Measurements from ENCODE around the gene TCHH.
A peak's percentile ranks its signal among the peaks of the same experiment; 100 is the strongest.
"Not testable (repeated sequence)": the region's sequence is repeated elsewhere in the genome, so short reads cannot be mapped to it uniquely, and the experiment has no call there.

The TCHH gene

DNA sequence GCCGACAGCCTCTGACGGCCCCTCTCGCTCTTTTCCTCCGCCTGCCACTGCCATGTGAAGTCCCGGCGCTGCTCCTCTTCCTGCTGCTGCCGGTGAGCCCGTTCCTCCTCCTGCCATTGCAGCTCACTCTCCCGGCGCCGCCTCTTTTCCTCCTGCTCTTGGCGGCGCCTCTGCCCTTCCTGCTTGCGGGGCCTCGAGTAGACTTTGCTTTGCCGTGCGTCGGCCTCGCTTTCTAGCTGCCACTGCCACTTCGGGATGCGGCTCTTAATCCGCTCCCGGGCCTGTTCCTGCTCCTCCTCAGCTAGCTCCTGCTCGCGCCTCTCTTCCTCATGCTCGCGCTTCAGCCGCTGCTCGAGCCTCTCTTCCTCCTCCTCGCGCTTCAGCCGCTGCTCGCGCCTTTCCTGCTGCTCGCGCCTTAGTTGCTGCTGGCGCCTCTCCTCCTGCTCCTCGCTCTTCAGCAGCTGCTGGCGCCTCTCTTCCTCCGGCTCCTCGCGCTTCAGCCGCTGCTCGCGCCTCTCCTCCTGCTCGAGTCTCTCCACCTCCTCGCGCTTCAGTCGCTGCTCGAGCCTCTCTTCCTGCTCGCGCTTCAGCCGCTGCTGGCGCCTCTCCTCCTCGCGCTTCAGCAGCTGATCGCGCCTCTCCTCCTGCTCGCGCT, 4.3 kb downstream of the TCHH start:
- no peak for DNase-seq

DNA sequence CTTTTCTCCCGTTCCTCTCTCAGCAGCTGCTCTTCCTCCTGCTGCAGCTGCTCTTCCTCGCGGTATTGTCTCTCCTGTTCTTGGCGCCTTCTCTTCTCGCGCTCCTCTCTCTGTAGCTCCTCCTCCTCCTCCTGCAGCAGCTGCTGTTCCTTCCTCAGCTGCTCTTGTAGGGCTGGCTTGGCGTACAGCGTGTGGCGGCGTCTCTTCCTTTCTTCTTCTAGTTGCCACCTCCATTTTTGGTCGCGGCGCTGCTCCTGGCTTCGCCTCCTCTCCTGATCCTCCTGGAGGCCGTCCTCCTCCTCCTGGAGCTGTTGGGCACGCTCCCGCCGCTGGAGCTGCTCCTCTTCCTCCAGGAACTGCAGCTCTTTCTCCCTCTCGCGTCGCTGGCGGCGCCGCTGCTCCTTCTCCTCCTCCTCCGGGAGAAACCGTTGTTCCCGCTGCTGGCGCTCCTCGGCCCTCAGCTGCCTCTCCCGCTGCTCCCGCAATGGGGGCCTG, 4.8 kb downstream of the TCHH start:
- DNase-seq: peak; percentile 46

DNA sequence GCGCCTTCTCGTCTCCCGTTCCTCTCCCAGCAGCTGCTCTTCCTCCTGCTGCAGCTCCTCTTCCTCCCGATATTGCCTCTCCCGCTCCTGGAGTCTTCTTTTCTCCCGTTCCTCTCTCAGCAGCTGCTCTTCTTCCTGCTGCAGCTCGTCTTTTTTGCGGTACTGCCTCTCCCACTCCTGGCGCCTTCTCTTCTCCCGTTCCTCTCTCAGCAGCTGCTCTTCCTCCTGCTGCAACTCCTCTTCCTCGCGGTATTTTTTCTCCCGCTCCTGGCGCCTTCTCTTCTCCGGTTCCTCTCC, 5.3 kb downstream of the TCHH start:
- DNase-seq: no peak

DNA sequence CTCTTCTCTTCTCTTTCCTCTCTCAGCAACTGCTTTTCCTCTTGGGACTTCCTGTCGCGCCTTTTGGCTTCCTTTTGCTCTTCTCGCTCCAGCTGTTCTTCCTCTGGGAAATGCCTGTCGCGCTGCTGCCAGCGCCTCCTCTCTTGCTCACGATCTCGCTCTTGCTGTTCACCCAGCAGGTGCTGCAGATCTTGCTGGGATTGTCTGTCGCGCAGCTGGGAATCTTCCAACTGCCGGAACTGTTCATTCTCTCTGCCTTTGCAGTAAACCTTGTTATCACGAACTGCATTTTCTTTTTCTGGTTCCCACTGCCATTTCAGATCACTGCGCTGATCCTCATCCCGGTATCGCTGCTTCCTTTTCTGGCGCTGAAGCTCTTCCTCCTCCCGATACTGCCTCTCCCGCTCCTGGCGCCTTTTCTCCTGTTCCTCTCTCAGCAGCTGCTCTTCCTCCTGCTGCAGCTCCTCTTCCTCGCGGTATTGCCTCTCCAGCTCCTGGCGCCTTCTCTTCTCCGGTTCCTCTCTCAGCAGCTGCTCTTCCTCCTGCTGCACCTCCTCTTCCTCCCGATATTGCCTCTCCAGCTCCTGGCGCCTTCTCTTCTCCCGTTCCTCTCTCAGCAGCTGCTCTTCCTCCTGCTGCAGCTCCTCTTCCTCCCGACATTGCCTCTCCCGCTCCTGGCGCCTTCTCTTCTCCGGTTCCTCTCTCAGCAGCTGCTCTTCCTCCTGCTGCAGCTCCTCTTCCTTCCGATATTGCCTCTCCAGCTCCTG, 5.8 kb downstream of the TCHH start:
- DNase-seq: no peak

DNA sequence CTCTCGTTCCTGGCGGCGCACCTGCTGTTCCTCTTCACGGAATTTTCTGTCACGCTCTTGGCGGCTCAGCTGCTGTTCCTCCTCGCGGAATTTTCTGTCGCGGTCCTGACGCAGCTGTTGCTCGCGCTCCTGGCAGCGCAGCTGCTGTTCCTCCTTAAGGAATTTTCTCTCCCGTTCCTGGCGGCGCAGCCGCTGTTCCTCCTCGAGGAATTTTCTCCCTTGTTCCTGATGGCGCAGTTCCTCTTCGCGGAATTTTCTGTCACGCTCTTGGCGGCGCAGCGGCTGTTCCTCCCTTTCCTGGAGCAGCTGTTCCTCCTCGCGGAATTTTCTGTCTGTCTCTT, 6.4 kb downstream of the TCHH start:
- DNase-seq: no peak

DNA sequence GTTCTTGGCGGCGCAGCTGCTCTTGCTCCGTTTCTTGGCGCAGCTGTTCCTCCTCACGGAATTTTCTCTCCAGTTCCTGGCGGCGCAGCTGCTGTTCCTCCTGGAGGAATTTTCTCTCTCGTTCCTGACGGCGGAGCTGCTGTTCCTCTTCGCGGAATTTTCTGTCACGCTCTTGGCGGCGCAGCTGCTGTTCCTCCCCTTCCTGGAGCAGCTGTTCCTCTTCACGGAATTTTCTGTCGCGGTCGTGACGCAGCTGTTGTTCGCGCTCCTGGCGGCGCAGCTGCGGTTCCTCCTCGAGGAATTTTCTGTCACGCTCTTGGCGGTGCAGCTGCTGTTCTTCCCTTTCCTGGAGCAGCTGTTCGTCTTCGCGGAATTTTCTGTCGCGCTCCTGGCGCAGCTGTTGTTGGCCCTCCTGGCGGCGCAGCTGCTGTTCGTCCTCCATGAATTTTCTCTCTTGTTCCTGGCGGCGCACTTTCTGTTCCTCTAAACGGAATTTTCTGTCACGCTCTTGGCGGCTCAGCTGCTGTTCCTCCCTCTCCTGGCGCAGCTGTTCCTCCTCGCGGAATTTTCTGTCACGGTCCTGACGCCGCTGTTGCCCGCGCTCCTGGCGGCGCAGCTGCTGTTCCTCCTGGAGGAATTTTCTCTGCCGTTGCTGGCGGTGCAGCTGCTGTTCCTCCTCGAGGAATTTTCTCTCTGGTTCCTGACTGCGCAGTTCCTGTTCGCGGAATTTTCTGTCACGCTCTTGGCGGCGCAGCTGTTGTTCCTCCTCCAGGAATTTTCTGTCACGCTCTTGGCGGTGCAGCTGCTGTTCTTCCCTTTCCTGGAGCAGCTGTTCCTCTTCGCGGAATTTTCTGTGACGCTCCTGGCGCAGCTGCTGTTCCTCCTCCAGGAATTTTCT, 7.0 kb downstream of the TCHH start:
- peak; percentile 37 for DNase-seq

DNA sequence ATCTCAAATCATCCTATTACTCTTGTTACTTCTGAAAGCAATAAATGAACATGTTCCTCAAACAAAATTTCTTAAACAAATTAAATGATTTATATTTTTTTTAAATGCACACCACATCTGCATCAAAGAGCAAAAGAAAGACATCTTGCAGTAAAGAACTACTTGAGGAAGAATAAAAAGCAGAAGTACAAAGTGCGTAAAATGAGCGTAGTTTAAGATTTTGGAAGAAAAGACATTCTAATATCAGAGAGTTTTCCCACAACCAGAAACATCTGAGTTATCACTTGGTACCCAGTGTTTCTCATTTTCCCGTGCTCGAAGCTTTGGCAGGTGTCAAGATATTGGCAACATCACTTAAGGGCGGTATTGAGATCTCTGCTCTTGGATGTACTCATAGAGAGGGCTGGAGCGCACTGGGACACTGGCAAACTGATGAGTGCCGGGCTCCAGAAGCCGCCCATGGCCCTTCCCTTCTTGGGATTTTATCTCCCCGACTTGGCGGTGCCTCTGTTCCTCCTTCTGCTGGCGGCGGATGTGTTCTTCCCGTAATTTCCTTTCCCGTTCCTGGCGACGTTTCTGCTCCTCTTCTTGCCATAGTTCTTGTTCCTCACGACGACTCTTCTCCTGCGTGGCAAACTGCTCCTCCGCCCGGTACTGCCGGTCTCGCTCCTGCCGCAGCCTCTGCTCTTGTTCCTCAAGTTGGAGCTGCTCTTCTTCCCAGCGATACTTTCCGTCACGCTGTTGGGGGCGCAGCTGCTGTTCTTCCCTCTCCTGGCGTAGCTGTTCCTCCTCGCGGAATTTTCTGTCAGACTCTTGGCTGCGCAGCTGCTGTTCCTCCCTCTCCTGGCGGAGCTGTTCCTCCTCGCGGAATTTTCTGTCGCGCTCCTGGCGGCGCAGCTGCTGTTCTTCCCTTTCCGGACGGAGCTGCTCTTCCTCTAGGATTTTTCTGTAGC, 7.9 kb downstream of the TCHH start:
- no peak for DNase-seq

DNA sequence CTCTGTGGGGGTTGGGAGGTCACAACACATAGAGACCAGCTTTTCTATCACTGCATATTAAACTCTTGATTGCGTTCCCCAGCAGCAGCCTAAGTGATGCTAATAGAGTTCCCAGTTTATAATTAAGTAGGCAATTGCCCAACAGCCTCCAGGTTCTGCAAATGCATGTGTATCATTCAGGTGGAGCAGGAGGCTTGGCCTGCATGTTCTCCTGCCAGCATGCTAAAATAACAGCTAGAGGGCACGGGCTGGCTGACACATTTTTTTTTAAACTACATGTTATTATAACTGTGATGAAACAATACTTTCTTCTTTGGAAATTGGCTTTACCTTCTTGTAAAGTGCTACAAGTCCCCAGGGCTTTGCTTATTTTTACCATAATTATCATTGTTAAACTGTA, 10.4 kb downstream of the TCHH start:
- no peak for DNase-seq

DNA sequence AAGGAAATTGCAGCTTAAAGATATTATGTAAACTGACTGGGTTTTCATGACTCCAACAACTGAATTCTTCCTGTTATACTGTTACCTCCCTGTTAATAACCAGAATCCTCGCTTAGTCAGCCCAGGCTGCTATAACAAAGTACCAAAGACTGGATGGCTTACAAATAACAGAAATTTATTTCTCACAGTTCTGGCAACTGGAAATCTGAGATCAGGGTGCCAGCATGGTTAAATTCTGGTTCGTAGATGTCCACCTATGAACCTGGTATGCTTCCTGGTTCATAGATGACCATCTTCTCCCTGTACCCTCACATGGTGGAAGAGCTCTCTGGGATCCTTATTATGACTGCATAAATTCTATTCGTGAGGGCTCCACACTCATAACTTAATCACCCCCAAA, 18.3 kb downstream of the TCHH start:
- DNase-seq: no peak

DNA sequence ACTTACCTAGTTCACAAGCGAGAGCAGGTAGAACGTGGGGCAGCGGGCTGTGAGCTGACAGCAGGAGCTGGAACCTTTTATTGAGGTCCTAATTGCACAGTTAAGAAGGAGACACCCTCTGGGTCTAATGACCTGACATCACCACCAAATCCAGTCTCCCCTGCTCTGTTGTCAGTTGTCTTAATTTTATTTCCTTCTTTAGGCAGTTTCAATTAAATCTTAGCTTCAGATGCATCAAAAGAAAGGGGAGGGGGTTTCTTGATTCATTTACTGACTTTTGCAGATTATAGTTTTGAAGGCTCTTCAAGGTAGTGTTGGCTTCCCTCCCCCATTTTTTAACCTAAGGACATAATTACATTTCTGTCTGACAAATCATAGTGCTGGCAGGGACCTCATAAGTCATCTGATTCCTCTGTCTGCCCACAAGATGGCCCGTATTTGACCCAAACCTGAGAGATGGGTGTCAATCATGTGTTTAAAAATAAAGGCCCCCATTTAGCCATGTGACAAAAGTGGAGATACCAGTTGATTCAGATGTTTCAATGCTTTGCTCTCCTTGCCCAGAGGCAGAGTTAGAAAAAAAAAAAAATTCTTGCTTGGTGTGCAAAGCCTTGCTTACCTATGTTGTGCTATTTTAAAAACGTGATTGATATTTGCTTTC, 26.1 kb downstream of the TCHH start, which contains the start of gene TCHHL1:
TSS of gene TCHHL1 (minus strand) at position 51 of the 661 bp plus-strand sequence. CDS start 921 bp downstream, outside the sequence.
- DNase-seq: no peak

DNA sequence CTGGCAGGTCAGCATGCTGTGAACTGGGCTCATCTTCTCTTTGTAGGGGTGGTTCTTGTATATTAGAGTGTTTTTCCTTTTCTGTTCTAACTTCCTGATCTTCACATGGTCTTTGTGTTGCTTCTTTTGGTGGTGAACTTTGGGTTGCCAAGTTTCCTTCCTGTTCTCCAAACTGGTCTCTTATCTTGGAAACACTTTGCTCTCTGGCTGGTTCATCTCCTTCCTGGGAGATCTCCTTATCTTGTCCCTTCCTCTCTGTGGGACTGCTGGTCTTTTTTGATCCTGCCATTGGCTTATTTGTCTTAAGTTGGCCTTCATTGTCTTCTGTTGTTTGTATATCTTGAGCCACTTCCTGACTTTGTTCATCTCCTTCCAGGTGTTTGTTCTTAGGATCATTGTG, 28.5 kb downstream of the TCHH start:
- no peak for DNase-seq

DNA sequence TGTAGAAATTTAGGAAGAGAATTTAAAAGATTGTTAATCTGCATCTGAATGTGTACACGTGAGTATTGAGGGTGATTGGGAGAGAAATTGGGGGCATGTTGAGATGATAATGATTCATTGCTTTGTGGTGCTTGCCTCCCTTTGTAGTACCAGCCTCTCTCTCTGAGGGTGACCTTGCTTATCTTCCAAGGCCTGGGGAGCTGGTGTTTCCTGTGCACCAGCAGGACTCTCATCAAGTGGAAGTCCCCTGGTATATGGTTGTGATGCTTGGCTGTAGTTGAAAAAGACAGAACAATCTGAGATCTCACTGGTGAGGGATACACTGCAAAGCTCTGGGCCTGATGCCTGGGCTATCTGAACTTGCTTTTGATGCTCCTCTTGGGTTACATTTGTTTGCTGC, 30.4 kb downstream of the TCHH start:
- DNase-seq: no peak

DNA sequence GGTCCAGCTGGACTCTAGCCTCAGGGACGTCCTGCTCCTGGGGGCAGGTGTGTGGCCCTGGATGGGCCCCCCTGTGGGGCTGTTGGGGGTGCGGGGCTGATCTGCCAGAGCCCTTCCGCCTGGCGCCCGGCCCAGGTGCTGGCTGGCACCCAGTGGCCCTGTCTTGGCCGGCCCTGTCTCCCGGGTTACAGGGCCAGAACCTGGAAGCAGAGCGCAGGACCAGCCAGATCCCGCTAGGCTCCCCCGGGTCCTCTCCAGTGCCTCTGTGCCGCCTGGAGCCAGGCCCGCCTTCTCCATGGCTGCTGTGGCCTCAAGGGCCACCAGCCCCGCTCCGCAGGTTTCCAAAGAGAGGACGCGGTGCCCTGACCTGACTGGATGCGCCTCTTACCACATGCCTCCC, 34.2 kb downstream of the TCHH start:
- DNase-seq: not testable (repeated sequence)

DNA sequence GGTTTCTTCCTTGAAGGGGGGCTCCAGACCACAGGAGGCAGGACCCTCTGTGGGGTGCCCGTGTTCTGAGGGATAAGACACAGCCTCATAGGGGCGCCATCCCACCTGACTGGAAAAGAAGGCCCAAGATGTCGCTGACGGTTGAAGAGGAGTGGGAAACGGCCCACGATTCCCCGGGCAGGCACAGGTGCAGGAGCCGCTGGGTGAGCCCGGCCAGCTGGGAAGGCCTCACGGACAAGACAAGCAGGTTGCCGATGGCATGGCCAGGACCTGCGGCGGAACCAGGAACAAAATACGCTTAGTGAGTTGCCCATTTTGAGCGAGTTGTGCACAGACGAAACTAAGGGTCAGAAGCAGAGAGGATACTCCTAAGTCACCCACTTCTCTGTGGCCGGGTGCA, 34.8 kb downstream of the TCHH start:
- not testable (repeated sequence) for DNase-seq

DNA sequence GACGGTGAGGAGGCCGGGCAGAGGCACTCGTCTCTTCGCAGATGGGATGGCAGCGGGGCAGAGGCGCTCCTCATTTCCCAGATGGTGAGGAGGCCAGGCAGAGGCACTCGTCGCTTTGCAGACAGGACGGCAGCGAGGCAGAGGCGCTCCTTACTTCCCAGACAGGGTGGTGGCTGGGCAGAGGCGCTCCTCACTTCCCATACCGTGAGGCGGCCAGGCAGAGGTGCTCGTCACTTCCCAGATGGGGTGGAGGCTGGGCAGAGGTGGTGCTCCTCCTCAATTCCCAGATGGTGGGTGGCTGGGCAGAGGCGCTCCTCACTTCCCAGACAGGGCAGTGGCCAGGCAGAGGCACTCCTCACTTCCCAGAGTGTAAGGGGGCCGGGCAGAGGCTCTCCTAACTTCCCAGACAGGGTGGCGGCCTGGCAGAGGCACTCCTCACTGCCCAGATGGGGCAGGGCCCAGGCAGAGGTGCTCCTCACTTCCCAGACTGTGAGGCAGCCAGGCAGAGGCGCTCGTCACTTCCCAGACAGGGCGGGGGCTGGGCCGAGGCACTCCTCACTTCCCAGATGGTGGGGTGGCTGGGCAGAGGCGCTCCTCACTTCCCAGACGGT, 36.3 kb downstream of the TCHH start:
- DNase-seq: no peak

DNA sequence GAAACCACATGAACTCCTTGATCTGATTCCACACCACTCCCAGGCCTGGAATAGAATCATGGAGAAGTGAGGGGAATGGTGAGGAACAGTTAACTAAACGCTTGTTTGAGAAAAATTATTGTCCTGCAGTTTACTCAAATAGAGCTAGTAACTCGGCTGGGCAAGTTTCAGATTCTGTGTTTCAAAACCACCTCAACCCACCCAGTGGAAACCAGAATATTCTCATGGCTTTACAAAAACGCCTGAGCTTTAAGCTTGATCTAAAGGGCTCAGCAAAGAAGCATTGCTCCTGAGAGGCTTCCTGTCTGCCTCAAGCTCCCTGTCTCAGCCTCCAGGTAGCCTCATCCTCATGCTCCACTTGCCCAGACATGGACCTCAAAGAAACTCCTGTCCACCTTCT, 42.9 kb downstream of the TCHH start:
- DNase-seq: no peak

DNA sequence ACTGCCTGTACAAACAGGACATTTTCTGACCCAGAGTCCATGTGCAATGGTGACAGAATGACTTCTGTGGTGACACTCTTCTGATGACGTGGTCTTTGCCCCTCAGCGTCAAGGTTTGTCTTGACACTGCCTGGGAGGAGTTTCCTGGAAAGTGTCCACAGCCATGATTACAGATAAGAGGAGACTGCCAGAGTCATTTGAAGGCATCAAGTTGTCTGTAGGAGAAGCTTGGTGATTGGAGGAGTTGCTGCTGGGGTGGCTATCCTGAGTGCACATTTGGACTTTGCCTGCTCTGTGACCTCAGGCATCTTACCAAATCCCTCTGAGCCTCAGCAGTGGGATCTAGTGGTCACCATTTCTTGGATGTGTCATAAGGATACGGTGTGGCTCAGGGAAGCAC, 44.1 kb downstream of the TCHH start:
- DNase-seq: no peak

DNA sequence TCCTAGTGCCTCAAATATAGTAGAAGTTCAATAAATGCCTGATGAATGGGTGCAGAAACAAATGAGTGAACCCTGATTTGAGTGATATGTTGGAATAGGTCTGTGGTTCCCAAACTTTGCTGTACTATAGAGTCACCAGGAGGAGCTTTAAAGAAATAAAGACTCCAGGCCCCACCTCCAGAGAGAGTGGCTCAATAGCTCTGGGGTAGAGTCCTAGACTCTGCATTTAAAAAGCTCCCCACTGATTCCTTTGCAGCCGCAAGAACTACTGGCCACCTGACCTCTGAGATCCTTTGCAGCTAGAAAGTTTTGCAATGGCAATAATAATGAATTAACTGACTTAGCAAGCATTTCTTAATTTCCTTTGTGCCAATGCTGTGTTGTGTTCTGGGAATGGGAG, 47.3 kb downstream of the TCHH start:
- no peak for DNase-seq

DNA sequence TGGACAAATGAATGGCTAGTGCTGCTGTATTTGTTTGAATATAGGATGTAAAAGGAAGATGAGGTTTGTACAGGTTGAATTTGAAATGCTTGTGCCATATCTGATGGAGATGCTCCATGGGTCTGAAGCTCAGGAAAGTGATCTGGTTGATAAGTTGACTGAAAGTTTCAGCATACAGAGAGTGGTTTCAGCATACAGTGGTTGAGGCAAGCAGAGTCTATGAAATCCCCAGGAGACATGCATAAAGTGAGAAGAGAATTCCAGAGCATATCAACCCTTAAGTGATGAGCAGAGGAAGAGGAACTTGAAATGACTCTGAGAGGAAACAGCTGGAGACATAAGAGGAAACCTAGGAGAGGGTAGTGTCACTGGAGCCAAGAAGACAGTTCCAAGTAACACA, 48.1 kb downstream of the TCHH start:
- DNase-seq: no peak

DNA sequence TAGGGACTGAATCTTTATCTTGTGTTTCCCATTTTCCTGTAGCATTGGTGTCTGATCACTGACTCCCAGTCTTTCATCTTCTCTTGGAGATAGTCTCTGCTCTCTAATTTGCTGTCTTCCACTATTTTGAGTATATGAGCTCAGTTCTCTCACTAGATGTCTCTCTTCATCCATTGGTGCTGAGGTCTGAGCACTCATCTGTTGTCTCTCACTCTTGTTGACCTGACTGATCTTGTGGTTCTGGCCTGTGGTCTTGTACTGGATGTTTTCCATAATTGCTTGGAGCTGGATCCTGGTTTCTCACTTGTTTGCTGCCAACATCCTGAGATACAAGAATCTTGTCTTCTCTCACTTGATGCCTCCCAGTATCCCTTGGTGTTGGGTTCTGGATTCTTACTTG, 53.3 kb downstream of the TCHH start:
- DNase-seq: no peak
